ENCODE data around the gene RELCH.

The RELCH gene

DNA sequence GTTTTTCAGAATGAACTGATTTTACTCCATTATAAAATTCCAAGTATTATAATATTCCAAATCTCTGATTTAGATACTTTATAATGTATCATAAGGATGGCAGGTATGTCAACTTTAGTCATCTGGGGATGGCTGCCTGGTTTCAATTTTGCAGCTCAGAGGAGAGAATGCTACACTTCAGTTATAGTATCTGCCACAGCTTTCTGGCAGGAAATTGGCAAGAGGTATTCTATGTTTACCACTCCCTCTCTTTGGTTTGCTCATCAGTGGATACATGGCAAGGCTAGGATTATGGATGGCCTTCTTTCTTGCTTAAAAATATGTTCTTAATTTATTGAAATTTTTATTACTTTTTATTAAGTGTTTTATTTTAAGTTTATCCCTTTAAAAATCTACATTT lies 71.0 kb downstream of the RELCH start:
- DNase-seq: no peak

DNA sequence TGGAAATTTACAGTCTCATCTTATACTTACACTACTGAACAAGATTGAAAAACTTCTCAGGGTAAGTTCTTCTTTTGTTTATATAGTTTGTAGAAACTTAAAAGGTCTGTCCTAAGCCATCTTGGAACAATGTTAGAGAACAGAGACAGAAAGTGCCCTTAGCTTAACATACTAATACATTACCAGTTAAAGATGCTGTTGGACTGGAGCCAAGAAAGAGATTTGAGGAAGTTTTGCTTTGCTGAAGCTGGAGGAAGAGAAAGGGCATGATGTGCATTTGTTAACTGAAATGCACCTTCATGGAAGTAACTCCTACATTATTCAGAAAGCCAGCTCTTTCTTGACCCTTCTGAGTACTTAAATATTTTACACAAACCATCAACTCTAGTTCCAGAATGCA lies 71.6 kb downstream of the RELCH start:
- no peak for DNase-seq

DNA sequence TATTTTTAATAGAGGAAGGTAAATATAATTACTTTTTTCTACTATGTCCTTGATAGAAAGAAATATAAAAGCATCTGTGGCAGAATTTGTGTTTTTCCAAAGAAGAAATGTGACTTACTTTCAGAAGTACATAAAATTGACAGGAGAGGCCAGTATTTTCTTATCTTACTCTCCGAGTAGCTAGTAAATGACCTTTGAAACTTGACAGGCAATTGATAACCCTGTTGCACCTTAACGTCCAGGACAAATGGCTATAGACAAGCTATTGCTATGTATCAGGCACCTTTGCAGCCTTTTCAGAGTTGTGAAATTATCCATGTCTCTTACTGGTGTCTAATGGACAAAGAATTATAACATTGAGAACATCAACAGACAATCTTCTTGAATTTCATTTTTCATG lies 75.0 kb downstream of the RELCH start:
- no peak for DNase-seq

DNA sequence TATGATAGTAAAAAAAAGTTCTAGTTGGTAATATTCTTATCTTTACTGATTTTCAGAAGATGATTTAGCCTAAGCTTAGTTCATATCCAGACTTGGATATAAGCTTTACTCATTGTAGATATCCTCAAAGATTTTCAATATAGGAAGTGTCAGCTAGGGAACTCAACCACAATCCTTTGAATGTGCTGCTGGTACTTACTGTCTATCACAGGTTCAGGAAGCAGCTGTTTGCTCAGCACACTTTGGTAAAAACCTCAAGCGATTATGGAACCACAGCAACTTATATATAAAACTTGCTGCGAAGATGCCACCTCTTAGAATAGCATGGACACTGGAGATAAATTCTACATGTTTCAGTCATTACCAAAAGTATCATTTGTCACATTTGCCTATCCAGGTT lies 77.9 kb downstream of the RELCH start:
- DNase-seq: no peak

DNA sequence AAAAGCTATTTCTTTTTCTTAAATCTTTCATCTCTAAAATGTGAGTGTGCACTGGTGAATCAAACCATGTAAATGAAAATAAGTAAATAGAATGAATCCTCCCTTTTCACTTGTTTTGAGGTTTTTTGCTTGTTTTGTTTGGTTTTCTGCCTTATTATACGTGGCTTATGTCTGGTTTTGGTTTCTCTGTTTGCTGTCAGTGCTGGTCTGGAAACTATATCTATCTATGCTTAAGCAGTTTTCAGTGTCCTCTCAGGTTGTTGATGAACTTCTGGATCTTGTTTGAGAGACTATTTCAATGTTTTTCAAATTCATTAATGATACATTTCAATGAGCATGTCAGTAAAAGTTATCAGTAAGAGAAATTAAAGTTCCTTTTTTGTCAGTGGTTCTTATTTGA lies 90.0 kb downstream of the RELCH start:
- DNase-seq: no peak

DNA sequence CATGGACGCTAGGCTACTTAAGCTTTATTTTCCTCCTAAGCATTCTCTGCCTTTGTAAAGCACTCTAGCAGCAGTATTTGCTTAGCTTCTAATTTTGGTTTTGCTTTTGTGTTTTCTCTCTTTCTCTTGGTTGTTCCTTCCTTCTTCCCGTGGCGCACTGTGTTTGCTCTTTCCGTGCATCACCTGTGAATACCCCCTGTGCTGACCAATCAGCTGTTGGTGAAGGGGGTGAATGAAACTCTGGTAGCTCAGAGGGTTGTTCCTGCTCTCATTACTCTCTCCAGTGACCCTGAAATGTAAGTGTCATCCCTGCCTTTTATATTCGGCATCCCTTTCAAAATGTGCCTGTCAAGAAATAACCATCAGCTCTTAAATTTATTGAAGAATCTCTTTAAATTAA lies 92.5 kb downstream of the RELCH start:
- no peak for DNase-seq

DNA sequence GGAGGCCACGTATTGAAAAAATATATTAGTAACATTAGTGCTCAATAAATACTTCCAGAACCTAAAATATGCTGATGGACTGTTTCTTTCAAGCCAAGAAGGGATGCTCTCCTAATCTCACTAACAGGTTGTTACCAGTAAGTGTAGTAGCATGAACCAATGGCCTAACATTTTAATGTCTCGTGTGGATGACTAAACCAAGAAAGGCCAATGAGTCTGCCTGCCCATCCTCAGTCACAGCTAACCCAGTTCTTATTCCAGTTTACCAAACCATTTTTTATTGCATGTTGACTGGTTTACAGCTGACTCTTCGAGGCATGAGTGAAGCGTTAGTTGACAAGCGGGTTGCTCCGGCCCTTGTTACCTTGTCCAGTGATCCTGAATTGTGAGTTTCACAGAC lies 93.0 kb downstream of the RELCH start:
- no peak for DNase-seq

DNA sequence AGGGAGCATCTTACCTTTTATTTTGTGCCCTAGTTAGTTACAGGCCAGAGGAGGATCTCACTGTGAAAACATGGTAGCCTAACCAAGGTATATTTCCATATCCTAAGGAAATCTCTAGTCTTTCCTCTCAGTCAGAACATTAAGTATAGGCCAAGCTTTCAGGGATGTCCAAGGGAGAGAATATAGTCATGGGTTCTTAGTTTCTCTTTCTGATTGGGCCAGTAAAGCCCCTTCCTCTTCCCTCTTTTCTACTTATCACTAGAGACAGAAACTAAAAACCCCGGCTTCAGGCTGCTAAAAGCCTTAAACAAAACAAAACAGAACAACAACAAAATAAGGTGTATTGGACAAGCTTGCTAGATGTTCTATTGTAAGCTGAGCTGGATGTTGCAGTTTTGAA lies 93.7 kb downstream of the RELCH start:
- DNase-seq: no peak

DNA sequence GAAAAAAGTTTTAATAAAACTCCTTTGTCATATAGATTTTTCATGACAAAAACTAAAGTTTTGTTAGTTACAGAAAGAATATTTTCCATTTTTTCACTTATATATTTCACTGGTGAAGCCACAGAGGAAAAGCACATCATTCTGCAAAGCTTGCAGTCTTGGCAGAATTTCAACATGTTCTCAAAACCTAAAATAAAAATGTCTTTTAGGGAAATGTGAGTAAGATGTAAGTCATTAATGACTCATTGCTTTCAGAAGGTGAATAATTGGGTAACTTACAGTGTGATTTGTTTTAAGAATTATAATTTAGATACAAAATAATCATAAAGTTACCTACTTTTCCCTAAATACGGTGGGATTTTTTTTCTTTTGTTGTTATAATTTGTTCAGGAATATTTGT lies 94.6 kb downstream of the RELCH start:
- no peak for DNase-seq

DNA sequence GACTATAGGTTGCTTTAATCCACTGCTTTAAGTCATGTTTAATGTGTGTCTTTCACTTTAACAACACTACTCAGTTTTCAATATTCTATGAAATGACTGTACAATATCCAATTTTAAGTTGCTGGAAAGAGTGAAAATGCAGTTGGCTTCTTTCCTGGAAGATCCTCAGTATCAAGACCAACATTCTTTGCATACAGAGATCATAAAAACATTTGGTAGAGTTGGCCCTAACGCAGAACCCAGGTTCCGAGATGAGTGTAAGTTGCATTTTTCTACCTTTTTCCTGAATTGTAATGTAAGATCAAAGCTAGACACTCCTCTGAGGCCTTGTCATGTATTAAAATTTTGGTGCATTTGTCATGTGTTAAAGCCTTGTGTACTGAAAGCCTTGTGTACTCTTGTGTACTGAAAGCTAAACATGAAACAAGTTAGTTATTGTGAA lies 95.2 kb downstream of the RELCH start:
- DNase-seq: no peak

DNA sequence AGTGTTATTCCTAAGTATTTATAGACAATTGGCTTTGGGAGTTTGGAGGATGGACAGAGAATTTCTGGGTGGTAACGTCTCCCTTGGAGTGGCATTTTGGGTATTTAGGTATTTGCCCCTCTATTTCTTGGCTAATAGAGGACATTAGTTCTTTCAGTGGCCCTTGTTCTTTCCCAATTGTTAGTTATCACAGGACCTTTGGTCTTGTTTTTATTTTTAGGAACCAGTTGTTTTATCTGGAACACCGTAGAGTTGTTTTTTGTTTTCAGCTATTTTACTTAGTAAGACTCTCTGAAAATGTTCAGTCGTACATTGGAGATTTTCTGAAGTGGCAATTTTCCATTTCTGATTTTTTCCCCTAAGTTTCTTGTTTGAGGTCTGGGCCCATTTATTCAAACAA lies 97.6 kb downstream of the RELCH start:
- no peak for DNase-seq

DNA sequence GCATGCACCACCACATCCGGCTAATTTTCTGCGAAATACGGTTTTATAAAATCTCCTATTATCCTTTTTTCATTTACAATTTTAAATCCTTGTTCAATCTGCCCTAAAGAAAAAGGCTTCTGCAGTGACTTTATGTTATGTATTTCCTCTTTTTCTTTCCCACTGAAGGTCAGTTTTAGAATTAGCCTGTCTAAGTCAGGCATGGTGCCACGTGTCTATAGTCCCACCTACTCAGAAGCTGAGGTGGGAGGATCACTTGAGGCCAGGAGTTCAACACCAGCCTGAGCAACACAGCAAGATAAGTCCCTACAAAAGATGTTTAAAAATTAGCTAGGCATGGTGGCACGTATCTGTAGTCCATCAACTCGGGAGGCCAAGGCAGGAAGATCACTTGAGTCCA lies 98.2 kb downstream of the RELCH start:
- DNase-seq: no peak

DNA sequence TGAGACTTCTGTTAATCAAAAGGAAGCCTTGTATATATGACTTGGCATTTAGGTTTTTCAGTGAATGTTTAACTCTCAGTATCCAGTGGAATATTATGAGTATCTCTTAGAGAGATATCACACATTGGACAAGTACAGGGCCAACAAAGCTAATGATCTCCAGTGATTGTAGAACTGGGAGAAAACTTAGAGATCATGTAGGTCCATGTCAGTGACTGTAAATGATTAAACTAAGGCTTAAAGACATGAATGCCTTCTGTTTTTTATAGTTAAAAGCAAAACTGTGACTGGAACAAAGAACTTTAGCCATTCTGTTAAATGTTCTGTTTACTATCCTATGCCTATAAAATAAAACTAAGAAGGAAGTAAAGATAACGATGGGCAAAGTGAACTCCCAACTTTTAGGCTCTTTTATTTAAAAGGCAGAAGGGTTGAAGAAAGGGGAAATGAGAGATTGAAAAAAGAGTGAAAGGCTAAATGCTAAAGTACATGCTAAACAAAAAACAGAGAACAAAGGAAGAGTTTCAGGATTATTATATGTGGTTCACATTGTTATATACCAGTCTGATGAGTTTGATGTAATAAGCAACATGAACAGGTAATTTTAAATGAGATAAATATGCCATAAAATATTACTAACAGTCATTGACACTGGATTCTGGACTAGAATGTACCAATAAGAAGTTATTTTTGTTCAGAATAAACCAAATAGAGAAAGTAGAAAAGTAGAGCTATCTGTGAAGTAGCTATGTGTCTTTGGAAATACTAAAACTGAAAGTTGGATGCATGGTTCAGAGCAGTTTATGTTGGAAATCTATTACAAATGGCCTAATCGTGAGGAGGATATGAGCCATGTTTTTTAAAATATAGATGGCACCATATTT lies 101.0 kb downstream of the RELCH start:
- DNase-seq: no peak

DNA sequence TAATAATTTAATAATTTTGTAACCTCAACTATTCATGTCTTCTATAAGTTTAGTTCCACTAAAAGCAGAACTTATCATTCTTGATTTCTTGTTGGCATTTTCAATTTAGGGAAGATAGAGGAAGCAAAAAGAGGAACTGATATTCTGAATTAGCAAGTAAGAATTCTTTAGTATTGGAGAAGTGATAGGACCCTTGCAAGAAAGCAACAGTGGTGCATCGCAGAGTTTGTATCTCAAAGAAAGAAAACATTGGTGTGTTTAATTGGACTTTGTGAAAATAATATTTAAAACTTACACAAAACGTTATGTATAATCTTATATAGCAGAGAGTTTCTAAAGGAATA lies 101.6 kb downstream of the RELCH start:
- DNase-seq: no peak

DNA sequence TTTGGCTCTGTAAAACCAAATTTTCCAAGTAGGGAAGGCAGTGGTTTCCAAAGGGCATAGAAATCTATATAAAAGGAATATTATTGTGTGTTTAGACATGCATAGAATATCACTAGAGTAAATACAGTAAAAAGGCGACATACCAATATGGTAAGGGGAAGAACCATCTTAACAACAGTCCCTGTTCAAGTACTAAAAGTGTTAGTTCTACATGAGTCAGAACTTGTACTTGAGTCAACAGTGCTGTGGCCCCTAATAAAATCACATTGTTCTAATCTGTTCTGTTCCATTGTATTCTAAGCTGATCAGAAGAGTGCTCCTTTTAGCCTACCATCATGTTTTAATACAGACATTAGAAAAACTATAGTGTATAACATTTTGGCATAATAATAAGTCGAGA lies 102.0 kb downstream of the RELCH start:
- DNase-seq: no peak

DNA sequence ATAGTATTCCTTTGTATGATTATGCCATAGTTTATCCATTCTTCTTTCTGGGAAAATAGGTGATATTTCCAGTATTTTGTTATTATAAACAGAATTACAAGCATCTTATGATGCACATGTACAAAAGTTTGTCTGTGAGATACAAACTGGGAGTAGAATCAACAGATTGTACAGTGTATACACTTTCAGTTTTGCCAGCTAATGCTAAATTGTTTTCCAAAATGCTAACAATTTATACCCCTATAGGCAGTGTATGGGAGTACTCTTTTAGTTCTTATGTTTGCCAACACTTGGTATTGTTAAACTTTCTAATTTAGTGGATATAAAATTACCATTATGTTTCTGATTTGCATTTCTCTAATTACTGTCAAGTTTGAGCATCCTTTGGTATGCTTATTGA lies 107.0 kb downstream of the RELCH start:
- DNase-seq: no peak

DNA sequence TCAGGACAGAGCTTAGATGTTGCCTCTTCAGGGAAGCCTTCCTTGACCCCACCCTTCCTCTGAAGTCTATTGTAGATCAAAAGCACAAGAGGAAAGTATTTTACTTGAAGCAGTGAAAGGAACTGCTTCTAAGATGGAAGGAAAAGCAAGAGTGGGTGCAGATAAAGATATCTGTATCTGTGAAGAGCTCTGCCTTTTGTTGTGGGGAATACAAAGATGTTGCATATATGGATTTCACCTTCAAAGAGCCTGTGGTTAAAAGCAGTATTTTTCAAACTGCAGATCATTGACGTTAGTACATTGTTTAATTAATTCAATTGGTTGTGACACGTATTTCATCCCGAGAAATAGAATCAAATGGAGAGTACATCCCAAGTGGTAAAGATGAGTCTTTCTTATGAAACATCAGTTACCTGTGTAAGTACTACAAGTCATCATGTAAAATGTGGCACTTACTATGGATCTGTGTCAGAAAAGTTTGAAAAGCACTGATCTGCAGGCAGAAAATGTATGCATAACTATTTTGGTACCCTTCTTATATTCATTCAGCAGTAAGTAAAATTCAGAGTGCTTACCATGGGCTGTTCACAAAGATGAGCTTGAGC lies 113.4 kb downstream of the RELCH start:
- no peak for DNase-seq

DNA sequence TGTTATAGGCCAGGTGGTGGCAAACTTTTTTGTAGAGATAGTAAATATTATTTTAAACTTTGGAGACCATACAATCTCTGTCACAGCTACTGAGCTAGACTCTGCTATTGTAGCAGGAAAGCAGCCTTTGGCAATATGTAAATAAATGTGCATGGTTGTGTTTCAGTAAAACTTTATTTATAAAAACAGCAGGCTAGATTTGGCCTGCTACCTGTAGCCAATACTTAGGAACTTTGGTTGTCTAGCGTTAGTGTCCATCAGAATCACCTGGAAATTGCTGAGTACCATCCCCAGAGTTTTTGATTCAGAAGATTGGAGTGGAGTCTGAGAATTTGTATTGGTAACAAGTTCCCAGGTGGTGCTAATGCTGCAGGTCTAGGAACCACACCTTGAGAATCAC lies 114.3 kb downstream of the RELCH start:
- no peak for DNase-seq

DNA sequence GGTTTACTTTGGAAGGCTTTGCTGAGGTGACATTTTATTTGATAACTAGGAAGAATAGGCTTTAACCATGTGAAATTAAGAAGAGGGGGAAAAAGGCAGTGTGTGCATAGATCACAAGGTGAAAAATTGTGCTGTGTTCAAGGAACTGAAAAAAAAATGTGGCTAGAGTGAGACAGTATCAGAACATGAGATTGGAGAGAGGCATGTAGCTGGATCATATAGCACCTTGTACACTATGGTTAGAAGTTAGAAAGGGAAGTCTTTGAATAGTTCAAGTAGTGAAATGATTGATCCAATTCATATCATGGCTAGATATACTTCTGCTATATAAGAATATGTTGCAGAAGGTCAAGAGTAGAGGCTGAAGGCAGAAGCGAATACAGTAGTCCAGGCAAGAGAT lies 125.8 kb downstream of the RELCH start:
- DNase-seq: no peak

DNA sequence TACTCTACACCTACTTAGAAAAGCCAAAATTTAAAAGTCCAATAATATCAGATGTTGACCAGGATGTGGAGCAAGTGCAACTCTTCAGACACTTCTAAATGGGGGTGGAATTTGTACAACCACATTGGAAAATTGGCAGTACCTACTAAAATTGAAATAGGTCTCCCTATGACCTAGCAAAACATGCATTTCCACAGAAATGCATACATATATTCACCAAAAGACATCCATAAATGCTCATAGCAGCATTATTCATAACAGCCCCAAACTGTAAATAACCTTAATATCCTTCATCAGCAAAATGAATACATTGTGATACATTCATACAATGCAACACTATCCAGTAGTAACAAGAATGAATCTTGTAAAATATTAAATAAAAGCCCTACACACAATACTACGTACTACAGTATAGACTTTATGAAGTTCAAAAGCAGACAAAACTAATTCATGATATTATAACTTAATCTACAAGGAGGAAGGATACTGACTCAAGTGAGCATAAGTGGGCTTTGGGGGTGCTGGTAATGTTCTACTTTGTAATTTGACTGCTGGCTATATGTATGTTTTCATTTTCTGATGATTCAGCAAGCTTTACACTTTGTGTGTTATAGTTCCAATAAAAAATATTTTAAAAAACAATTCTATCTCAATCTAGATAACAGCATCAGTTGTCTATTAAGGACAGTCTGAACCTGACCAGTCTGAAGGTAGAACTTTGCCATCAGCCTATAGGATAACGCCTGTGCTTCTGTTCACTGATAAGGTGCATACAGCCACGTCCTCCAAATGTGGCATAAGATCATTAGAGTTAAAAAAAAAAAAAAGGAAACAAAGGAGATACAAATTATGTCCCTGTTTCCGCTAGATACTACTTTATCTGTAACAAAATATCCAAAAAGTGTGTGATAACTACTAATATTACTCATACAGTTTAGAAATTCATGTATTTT lies 131.4 kb downstream of the RELCH start:
- DNase-seq: no peak

DNA sequence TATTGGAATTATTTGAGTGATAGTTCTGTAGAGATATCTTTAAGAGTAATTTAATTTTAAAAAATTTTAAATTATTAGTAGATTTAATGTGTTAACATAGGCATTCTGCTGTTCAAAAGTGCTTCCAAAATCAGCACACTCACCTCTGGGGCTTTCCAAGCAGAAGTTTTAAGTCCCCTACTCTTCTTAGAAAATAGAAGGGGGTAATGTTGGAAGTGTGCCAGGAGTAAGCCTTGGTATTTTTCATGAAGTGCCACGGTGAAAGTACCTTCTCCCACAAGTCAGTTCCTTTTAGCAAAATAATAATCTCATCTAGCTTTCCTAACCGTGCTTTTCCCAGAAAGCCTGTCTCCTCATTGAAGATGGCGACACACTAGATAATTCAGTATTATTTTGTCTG lies 134.1 kb downstream of the RELCH start:
- DNase-seq: no peak

DNA sequence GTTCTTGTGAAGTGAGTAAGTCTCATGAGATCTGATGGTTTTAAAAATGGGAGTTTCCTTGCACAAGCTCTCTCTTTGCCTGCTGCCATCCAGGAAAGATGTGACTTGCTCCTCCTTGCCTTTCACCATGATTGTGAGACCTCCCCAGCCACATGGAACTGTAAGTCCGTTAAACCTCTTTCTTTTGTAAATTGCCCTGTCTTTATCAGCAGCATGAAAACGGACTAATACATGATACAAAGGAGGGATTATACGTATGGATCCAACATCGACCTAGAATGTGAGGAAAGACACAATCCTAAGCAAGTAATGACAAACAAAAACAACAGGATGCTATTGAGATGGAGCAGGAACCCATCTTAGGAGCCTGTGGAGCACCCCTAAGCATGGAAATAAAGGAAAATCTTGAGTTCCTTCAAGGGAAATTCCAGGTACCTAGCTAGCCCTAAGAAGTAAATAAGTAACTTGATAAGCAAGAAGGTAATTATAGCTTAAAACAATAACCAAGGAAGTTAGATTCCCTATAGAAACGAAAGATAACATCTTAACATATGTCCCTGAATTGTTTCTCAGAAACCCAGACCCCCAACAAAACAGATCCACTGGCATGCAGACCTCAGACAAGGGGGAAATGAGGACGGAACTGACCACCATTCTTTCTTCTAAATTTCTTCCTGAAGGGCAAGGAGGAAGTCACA lies 136.6 kb downstream of the RELCH start:
- DNase-seq: no peak

DNA sequence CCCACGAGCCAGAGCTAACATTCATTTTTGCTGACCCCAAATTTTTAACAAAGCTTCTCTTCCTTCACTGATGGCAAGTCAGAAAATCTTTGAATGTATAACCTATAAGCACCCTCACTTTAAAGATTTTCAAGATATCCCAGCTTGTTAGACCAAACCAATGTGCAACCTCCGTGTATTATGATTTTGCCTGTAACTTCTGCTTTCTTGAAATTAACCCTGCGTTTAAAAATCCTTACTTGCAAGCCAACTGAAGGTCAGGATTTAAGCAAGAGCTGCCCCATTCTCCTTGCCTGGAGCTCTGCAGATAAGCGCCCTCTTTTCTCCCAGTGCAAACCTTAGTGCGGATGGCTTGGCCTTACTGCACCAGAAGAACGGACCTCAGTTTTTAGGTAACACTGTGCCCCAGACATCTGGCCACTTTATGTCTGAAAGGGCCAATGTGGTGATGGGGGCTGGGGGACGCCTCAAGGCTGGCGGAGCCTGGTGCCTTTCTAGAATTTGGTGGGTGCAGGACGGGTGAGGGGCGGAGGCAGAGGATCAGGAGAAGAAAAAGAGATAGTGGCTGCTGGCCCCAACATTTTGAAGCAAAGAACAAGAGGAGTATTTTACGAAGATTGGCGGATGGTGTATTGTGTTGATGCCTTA lies 137.2 kb downstream of the RELCH start:
- DNase-seq: no peak

Measured in activated effector memory CD4-positive, alpha-beta T cell treated with anti-CD3 and anti-CD28 coated beads, Interleukin-2, amount 50 U/mL, for 16 hours (primary cell).